Globus pallidus (tissue), 1 donor: ENCODE measurements around the gene IFI44.

ENCODE experiments used
- DNase-seq: peaks from one replicate; pipeline ENCODE4 v3.0.0-alpha.2; 2015; ENCODE audit warnings: low spot score

IFI44 gene, protein sequence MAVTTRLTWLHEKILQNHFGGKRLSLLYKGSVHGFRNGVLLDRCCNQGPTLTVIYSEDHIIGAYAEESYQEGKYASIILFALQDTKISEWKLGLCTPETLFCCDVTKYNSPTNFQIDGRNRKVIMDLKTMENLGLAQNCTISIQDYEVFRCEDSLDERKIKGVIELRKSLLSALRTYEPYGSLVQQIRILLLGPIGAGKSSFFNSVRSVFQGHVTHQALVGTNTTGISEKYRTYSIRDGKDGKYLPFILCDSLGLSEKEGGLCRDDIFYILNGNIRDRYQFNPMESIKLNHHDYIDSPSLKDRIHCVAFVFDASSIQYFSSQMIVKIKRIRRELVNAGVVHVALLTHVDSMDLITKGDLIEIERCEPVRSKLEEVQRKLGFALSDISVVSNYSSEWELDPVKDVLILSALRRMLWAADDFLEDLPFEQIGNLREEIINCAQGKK

GRCh38 chr1:78649628-78650027, at the start of gene IFI44:
Gene IFI44 (plus strand): TSS chr1:78649831. CDS start chr1:78650196, 365 bp downstream.
- peak; percentile 72 for DNase-seq

- DNase-seq, result no peak
Measured at GRCh38 chr1:78601068-78601467, 48.6 kb upstream of the IFI44 start.

DNA sequence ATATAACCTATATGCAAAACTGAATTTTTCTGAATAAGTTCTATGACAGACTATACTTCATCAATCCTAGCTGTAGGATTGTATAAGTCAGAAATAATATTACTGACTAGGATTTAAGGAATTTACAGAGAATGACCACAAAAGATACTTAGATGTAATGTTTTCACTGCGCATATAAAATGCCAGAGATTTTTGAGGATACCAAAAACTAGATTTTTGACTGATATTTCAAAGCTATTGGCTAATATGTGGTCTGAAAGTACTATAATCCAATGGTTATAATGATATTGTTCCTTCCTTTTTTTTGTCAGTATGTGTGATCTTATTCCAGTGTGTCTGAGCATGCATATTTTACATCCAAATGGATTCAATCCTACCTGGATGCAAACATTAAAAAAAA, 46.4 kb upstream of the IFI44 start:
- no peak for DNase-seq

- no peak for DNase-seq
Measured at GRCh38 chr1:78604643-78605042, 45.0 kb upstream of the IFI44 start.

DNA sequence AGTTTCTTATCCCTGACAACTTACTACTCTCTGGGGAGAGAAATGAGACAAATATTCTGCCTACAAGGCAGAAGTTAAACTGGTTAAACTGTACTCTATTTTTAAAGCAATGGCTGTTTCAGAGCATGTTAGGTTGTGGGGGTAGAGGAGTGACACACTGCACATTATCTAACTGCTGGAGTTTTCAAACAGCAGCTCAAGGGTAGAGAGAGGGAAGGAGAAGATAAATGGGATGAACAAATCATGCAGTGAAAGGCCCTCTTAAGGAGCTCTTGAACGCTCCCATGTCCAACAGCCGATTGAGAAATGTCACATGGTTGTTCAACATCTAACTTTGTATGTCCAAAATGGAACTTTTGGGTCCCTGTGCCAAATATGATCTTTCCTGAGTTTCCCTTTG, 43.4 kb upstream of the IFI44 start:
- no peak for DNase-seq

DNA sequence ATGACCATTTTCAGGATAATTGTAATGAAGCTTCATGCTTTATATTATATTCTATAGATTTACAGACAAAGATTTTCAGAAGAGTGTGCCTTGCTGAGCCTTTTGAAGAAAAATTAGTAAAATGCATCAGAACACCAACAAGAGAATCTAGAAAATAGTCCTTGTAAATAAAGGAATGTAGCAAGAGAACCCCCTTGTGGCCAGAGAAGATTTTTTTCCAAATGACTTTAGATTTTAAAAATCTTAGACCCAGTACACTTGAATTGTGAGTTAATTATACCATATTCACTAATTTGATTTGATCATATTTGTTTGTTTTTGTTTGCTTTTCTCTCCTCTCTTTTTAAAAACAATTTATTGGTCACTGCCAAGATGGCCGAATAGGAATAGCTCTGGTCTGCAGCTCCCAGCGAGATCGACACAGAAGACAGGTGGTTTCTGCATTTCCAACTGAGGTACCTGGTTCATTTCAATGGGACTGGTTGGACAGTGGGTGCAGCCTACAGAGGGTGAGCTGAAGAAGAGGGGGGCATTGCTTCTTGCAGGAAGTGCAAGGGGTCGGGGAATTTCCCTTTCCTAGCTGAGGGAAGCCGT, 42.2 kb upstream of the IFI44 start:
- no peak for DNase-seq

- DNase-seq, result no peak
Measured at GRCh38 chr1:78607944-78608343, 41.7 kb upstream of the IFI44 start.

DNA sequence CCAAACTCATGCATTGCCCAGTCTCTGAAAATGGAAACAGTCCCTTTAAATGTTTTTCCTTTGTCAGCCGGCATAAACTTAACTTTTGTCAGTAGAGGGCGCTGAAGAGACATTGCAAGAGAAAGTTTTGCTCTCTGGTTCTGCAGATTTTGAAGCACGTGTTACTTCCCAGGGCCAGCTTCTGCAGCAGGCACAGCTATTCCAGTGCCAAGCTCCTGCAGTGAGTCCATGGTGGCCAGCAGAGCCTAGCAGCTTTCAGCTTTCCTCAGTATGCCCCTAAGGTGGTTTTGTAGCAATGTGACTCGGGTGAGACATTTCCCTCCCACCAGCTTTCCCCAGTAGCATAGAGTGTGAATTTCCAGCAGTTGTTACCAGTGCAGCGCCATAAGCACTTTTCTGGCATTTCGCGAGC, 32.0 kb upstream of the IFI44 start:
- peak; percentile 93 for DNase-seq

DNA sequence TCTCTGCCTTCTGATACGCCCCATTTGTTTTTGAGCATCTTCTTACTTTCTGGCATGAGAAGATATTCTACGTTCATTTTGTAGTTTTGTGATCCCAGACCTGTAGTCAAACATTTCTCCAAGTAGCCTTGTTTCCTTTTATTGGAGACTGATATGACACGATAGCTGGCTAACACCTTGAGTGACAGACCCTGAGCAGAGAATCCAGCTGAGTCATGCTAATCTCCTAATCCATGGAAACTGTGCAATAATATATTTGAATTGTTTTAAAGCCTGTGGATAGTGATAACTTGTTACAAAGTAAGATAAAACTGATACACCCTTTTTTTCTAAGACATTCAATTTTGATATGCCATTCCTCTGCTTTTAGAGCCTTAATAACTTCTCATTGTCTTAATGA, 30.6 kb upstream of the IFI44 start:
- no peak for DNase-seq

GRCh38 chr1:78619446-78619802, 30.2 kb upstream of the IFI44 start:
- peak; percentile 43 for DNase-seq

DNA sequence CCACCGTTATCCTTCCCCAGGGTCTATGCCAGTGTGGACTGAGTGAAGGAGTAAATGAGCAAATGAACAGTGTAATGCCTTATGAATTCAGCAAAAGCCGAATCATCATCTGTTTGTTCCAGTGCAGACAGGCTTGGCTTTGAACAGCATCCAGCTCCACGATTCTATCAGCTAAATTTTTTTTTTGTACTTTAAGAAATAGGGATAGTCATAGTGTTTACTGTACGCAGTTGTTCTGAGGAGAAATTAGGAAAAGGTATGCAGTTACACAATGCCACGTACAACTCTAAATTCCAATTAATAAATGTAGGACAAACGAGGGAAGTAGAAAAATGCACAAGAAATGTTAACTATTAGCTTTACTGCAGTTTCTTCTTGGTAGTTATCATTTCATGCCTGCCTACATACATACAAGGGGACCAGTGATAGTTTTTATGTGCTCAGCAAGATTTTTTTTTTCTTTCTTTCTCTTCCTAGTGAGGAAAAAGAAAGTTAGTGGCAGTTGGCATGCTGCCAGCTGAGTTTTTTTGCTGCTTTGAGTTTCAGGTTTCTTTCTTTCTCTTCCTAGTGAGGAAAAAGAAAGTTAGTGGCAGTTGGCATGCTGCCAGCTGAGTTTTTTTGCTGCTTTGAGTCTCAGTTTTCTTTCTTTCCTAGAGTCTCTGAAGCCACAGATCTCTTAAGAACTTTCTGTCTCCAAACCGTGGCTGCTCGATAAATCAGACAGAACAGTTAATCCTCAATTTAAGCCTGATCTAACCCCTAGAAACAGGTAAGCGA, 29.6 kb upstream of the IFI44 start, which contains the start of gene IFI44L:
Gene IFI44L, plus strand, starts transcription at position 646 of the 777 bp plus-strand sequence. CDS start 7,468 bp downstream, outside the sequence.
- peak; percentile 31 for DNase-seq

GRCh38 chr1:78620666-78621065, 29.0 kb upstream of the IFI44 start:
- DNase-seq, result no peak

GRCh38 chr1:78622548-78622947, 27.1 kb upstream of the IFI44 start:
- no peak for DNase-seq

DNA sequence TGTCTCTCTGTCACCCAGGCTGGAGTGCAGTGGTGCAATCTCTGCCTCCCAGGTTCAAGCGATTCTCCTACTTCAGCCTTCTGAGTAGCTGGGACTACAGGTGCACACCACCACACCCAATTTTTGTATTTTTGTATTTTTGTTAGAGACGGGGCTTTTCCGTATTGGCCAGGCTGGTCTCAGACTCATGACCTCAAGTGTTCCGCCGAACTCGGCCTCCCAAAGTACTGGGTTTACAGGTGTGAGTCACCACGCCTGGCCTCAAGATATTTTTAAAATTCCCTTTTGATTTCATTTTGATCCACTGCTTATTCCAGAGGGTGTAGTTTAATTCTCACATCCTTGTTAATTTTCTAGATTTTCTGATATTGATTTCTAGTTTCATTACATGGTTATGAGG, 25.6 kb upstream of the IFI44 start:
- no peak for DNase-seq

GRCh38 chr1:78627321-78627720, 22.3 kb upstream of the IFI44 start:
- no peak for DNase-seq

GRCh38 chr1:78630600-78630999, 19.0 kb upstream of the IFI44 start:
- DNase-seq, result no peak

DNA sequence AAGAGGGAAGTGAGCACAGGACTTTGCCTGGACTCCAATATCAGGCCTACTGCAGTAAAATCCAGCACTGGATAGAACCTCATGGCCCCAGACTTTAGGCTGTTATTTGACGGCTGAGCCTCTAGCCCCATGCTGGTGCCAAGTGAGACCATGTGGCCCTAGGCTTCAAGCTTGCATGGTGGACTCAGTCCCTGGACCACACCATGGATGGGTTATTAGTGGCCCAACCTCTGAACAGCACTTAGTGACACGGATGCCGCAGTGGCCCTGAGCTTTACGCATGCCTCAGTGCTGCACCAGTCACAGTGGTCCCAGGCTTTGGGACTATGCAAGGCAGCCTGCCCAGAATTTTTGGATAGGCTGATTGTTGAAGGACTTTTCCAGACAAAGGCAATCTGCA, 16.4 kb upstream of the IFI44 start:
- no peak for DNase-seq

GRCh38 chr1:78640462-78640861, 9.2 kb upstream of the IFI44 start:
- DNase-seq, result no peak

- DNase-seq, result no peak
Measured at GRCh38 chr1:78641558-78641957, 8.1 kb upstream of the IFI44 start.

DNA sequence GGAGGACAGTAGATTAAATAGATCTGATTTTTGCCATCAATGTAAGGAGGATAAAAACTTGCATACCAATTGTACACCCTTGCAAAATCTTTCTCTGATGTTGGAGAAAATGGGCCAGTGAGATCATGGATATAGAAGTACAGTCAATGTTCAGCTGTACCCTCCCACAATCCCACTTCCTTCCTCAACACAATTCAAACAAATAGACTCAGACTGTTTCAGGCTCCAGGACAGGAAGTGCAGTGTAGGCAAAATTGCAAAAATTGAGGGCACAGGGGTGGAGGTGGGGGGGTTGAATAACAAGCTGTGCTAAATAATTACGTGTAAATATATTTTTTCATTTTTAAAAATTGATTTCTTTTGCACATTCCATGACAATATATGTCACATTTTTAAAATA, 3.9 kb upstream of the IFI44 start:
- DNase-seq, result no peak

DNA sequence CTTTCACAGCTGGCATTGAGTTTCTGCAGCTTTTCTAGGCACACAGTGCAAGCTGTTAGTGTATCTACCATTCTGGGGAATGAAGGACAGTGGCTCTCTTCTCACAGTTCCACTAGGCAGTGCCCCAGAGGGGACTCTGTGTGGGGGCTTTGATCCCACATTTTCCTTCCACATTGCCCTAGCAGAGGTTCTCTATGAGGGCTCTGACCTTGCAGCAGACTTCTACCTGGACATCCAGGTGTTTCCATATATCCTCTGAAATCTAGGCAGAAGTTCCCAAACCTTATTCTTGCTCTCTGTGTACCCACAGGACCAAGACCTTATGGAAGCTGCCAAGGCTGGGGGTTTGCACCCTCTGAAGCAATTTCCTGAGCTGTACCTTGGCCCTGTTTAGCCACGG, 2.4 kb upstream of the IFI44 start:
- no peak for DNase-seq

- no peak for DNase-seq
Measured at GRCh38 chr1:78650114-78650660, 556 bp downstream of the IFI44 start.

- no peak for DNase-seq
Measured at GRCh38 chr1:78651241-78651640, 1.6 kb downstream of the IFI44 start.
